NCI-H187 treated with DMSO at 0.1 percent for 48 hours (cell line): ENCODE data around the gene KCNQ1.

ENCODE experiments used
- DNase-seq: peaks from one replicate; lab custom pipeline; 2025; lab: John Stamatoyannopoulos, UW

The KCNQ1 gene

GRCh38 chr11:2570211-2570811 lies 125.5 kb downstream of the KCNQ1 start:
- DNase-seq: no peak

- no peak for DNase-seq
Observed at GRCh38 chr11:2570841-2571597, 126.2 kb downstream of the KCNQ1 start.

- no peak for DNase-seq
Observed at GRCh38 chr11:2571598-2572281, 126.9 kb downstream of the KCNQ1 start.

- no peak for DNase-seq
Observed at GRCh38 chr11:2572491-2573239, 127.9 kb downstream of the KCNQ1 start.

GRCh38 chr11:2573240-2574042 lies 128.6 kb downstream of the KCNQ1 start:
- no peak for DNase-seq

- no peak for DNase-seq
Observed at GRCh38 chr11:2574043-2574552, 129.3 kb downstream of the KCNQ1 start.

GRCh38 chr11:2574553-2575535 lies 130.0 kb downstream of the KCNQ1 start:
- no peak for DNase-seq

GRCh38 chr11:2575591-2576051 lies 130.8 kb downstream of the KCNQ1 start:
- DNase-seq: no peak

GRCh38 chr11:2576111-2576510 lies 131.3 kb downstream of the KCNQ1 start:
- no peak for DNase-seq

- DNase-seq: no peak
Observed at GRCh38 chr11:2576549-2576948, 131.7 kb downstream of the KCNQ1 start.

GRCh38 chr11:2577031-2577990 lies 132.5 kb downstream of the KCNQ1 start:
- no peak for DNase-seq

- DNase-seq: no peak
Observed at GRCh38 chr11:2577991-2578928, 133.5 kb downstream of the KCNQ1 start.

GRCh38 chr11:2578929-2579270 lies 134.1 kb downstream of the KCNQ1 start:
- DNase-seq: no peak

- no peak for DNase-seq
Observed at GRCh38 chr11:2579315-2580060, 134.7 kb downstream of the KCNQ1 start.

- no peak for DNase-seq
Observed at GRCh38 chr11:2580061-2580421, 135.2 kb downstream of the KCNQ1 start.

GRCh38 chr11:2580571-2581001 lies 135.8 kb downstream of the KCNQ1 start:
- no peak for DNase-seq
